ENCODE data around the gene PKD2. TPM values are rescaled to one million over a fixed set of nuclear protein-coding genes. Genes with fewer than 3 reads are reported as not detected.

PKD2 gene
- total RNA-seq, 4 donors from 2014 or later, result 79.1 to 128 (median 92.5) TPM

DNA sequence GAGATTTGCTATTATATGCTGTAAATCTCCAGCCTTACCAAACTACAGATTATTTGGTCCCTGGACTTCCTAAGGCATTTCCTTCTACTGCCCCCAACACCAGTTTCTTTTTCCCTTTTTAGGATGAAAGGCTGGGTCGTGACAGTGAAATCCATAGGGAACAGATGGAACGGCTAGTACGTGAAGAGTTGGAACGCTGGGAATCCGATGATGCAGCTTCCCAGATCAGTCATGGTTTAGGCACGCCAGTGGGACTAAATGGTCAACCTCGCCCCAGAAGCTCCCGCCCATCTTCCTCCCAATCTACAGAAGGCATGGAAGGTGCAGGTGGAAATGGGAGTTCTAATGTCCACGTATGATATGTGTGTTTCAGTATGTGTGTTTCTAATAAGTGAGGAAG lies 67.9 kb downstream of the PKD2 start:
- H3K4me3 ChIP-seq, result no peak overlapping the region
- 88% methylated on average over 9 of the region's 9 CpGs for WGBS
- no peaks in the 10 kb centered on the region for H3K27me3 ChIP-seq
- H3K36me3 ChIP-seq, result peaks cover 62 to 83% (median 76%) of the 10 kb centered on the region in 4 donors
- H3K4me1 ChIP-seq, result no peaks in the 10 kb centered on the region
- DNase-seq (ENCODE audit: extremely low spot score), result no peak
- H3K27ac ChIP-seq (replicated peaks in 1 of 4), result no peak overlapping the region
- intact Hi-C loops (cut with DNase I), result no loop called here
- no peaks in the 10 kb centered on the region for H3K9me3 ChIP-seq
- no peak for TF ChIP-seq POLR2AphosphoS5 (IDR thresholded peaks at IDR 0.05)
- no peak for TF ChIP-seq POLR2A (IDR thresholded peaks at IDR 0.05; ENCODE audit: low read depth)
- no peak for TF ChIP-seq CTCF (IDR thresholded peaks at IDR 0.05)
- no peak for TF ChIP-seq EP300 (IDR thresholded peaks at IDR 0.05)

GRCh38 chr4:88077911-88078524 lies 70.6 kb downstream of the PKD2 start:
- H3K4me1 ChIP-seq, result no peaks in the 10 kb centered on the region
- WGBS, result 84% methylated on average over 7 of the region's 7 CpGs
- TF ChIP-seq POLR2A (IDR thresholded peaks at IDR 0.05; ENCODE audit: low read depth) (no peak), POLR2AphosphoS5 (IDR thresholded peaks at IDR 0.05) (no peak), CTCF (IDR thresholded peaks at IDR 0.05) (no peak), EP300 (IDR thresholded peaks at IDR 0.05) (no peak)
- no peak for DNase-seq (ENCODE audit: extremely low spot score)
- no peak overlapping the region for H3K27ac ChIP-seq (replicated peaks in 1 of 4)
- intact Hi-C loops (cut with DNase I), result no loop called here
- no peak overlapping the region for H3K4me3 ChIP-seq
- H3K27me3 ChIP-seq, result no peaks in the 10 kb centered on the region
- peaks cover 38 to 56% (median 51%) of the 10 kb centered on the region in 4 donors for H3K36me3 ChIP-seq
- H3K9me3 ChIP-seq, result no peaks in the 10 kb centered on the region

- peaks cover 32 to 50% (median 45%) of the 10 kb centered on the region in 4 donors for H3K36me3 ChIP-seq
- no peaks in the 10 kb centered on the region for H3K4me1 ChIP-seq
- no peaks in the 10 kb centered on the region for H3K9me3 ChIP-seq
- 92% methylated on average over 2 of the region's 2 CpGs for whole genome bisulfite sequencing
- no peak overlapping the region for H3K27ac ChIP-seq (replicated peaks in 1 of 4)
- TF ChIP-seq CTCF (IDR thresholded peaks at IDR 0.05) (no peak), POLR2AphosphoS5 (IDR thresholded peaks at IDR 0.05) (no peak), POLR2A (IDR thresholded peaks at IDR 0.05; ENCODE audit: low read depth) (no peak), EP300 (IDR thresholded peaks at IDR 0.05) (no peak)
- no peaks in the 10 kb centered on the region for H3K27me3 ChIP-seq
- H3K4me3 ChIP-seq, result no peak overlapping the region
- intact Hi-C loops (cut with DNase I), result no loop called here
- no peak for DNase-seq (ENCODE audit: extremely low spot score)
These were observed 71.1 kb downstream of the PKD2 start for GRCh38 chr4:88078579-88078978.

DNA sequence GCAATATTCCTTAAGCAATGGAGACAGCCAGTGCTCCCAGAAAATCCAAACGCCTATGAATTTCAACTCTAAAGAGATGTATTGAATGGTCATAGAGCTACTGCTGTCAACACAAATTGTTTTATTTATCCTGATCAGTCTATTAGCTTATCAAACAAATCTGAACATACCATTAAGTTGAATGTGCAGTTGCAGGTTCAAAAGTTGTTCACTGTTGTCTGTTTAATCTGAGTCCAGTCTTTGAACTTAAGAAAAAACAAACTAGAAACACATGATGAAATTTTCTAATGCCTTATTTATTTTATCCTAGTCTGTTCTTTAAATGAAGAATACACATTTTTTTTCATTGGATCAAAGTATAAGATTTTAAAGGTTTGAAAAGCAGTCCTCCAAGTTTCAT lies 73.2 kb downstream of the PKD2 start:
- 85% methylated on average over 1 of the region's 1 CpG for WGBS
- no peaks in the 10 kb centered on the region for H3K4me1 ChIP-seq
- no peak for DNase-seq (ENCODE audit: extremely low spot score)
- TF ChIP-seq EP300 (IDR thresholded peaks at IDR 0.05) (no peak), POLR2A (IDR thresholded peaks at IDR 0.05; ENCODE audit: low read depth) (no peak), POLR2AphosphoS5 (IDR thresholded peaks at IDR 0.05) (no peak), CTCF (IDR thresholded peaks at IDR 0.05) (no peak)
- H3K36me3 ChIP-seq, result peaks cover 14 to 30% (median 26%) of the 10 kb centered on the region in 4 donors
- no peaks in the 10 kb centered on the region for H3K9me3 ChIP-seq
- no peaks in the 10 kb centered on the region for H3K27me3 ChIP-seq
- intact Hi-C loops (cut with DNase I), result no loop called here
- no peak overlapping the region for H3K27ac ChIP-seq (replicated peaks in 1 of 4)
- no peak overlapping the region for H3K4me3 ChIP-seq

- H3K27me3 ChIP-seq, result no peaks in the 10 kb centered on the region
- H3K9me3 ChIP-seq, result no peaks in the 10 kb centered on the region
- no peaks in the 10 kb centered on the region for H3K4me1 ChIP-seq
- 100% methylated on average over 1 of the region's 1 CpG for WGBS
- no peak for DNase-seq (ENCODE audit: extremely low spot score)
- TF ChIP-seq CTCF (IDR thresholded peaks at IDR 0.05) (no peak), POLR2AphosphoS5 (IDR thresholded peaks at IDR 0.05) (no peak), EP300 (IDR thresholded peaks at IDR 0.05) (no peak), POLR2A (IDR thresholded peaks at IDR 0.05; ENCODE audit: low read depth) (no peak)
- H3K27ac ChIP-seq (replicated peaks in 1 of 4), result no peak overlapping the region
- no peak overlapping the region for H3K4me3 ChIP-seq
- no peaks in the 10 kb centered on the region for H3K36me3 ChIP-seq
- intact Hi-C loops (cut with DNase I), result no loop called here
These were observed 79.6 kb downstream of the PKD2 start for GRCh38 chr4:88087004-88087403.
